MCF 10A (cell line): Measurements from ENCODE around the gene DNAAF8. TPM values are rescaled to one million over a fixed set of nuclear protein-coding genes. Genes with fewer than 3 reads are reported as not detected.

Experiments
- BruUV-seq: library from RNA; stranded (reverse); fragments of 400-500 nt; replicated peaks from 2 replicates; lab custom pipeline; 2021; lab: Mats Ljungman, UMichigan
- CTCF ChIA-PET: fragments of 300-600 bp; sonication (Branson Sonifier 250); formaldehyde crosslinking; extraction: SDS; loops from one replicate; lab custom pipeline; 2021; ENCODE audit warnings: antibody characterized with exemption, inconsistent platforms; lab: Yijun Ruan, JAX
- POLR2A ChIA-PET: fragments of 300-600, 350-650 bp; sonication (Branson Sonifier 250); formaldehyde crosslinking; extraction: SDS; loops from one replicate; lab custom pipeline; 2020; ENCODE audit warnings: antibody characterized with exemption, inconsistent platforms; lab: Yijun Ruan, JAX
- DNase-seq: peaks from one replicate; pipeline ENCODE4 v3.0.0-alpha.2; 2018; ENCODE audit not compliant: unreplicated experiment
- H3K27ac Mint-ChIP-seq: one replicate; pipeline ENCODE4 v1.8.0; 2022; ENCODE audit warnings: mild to moderate bottlenecking, low read depth, mixed read lengths; ENCODE audit not compliant: unreplicated experiment
- H3K27me3 Mint-ChIP-seq: one replicate; pipeline ENCODE4 v1.8.0; 2022; ENCODE audit warnings: mixed read lengths; ENCODE audit not compliant: insufficient read depth, unreplicated experiment
- H3K36me3 Mint-ChIP-seq: one replicate; pipeline ENCODE4 v1.8.0; 2022; ENCODE audit warnings: mild to moderate bottlenecking, moderate library complexity, mixed read lengths; ENCODE audit not compliant: insufficient read depth, unreplicated experiment
- H3K4me1 Mint-ChIP-seq: one replicate; pipeline ENCODE4 v1.8.0; 2022; ENCODE audit warnings: mixed read lengths; ENCODE audit not compliant: insufficient read depth, unreplicated experiment
- H3K4me3 Mint-ChIP-seq: one replicate; pipeline ENCODE4 v1.8.0; 2022; ENCODE audit warnings: mild to moderate bottlenecking, moderate library complexity, mixed read lengths; ENCODE audit not compliant: unreplicated experiment
- H3K9me3 Mint-ChIP-seq: one replicate; pipeline ENCODE4 v1.8.0; 2022; ENCODE audit warnings: mixed read lengths; ENCODE audit not compliant: unreplicated experiment
- intact Hi-C: fragments of 100-400 bp; cut with micrococcal nuclease; formaldehyde crosslinking; loops from 2 replicates; pipeline ENCODE4 v1.14.1; 2022
- total RNA-seq: library from RNA; stranded (reverse); gene quantifications from 2 replicates; pipeline ENCODE4 v1.2.3, GENCODE V29; 2022
- TF ChIP-seq, protein P1 (sequence below): fragments of 200-600 bp; IDR thresholded peaks from one replicate; pipeline ENCODE4 v1.8.0; 2022; ENCODE audit warnings: antibody characterized with exemption, mild to moderate bottlenecking; ENCODE audit not compliant: unreplicated experiment

Gene DNAAF8
- total RNA-seq, 1 experiment from 2014 or later = 0.56 TPM

DNA sequence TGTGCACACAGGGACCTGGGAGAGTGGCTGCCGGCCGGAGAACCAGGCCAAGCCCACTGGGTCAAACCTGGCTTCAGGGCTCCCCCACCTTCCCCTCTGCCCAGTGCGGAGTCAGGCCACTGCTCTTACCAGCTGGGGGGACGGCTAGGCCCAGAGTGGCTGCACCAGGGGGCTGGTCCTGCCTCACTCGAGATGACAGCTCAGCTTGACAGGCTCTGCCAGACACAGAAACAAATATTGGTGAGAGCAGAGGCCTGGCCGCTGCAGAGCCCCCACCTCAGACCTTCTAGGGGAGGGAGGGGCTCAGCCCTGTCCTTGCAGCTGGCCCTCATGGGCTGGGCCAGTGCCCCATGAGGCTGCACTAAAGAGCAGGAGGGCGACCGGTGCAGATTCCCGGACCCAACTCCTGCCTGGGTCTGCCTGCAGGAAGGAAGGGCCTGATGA is 36.5 kb upstream of the DNAAF8 start:
- TF ChIP-seq, protein P1, sequence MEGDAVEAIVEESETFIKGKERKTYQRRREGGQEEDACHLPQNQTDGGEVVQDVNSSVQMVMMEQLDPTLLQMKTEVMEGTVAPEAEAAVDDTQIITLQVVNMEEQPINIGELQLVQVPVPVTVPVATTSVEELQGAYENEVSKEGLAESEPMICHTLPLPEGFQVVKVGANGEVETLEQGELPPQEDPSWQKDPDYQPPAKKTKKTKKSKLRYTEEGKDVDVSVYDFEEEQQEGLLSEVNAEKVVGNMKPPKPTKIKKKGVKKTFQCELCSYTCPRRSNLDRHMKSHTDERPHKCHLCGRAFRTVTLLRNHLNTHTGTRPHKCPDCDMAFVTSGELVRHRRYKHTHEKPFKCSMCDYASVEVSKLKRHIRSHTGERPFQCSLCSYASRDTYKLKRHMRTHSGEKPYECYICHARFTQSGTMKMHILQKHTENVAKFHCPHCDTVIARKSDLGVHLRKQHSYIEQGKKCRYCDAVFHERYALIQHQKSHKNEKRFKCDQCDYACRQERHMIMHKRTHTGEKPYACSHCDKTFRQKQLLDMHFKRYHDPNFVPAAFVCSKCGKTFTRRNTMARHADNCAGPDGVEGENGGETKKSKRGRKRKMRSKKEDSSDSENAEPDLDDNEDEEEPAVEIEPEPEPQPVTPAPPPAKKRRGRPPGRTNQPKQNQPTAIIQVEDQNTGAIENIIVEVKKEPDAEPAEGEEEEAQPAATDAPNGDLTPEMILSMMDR = no peak
- intact Hi-C loops = no loop called here
- H3K27me3 Mint-ChIP-seq = no peaks in the 10 kb centered on the region
- DNase-seq = no peak
- no peaks in the 10 kb centered on the region for H3K9me3 Mint-ChIP-seq
- H3K36me3 Mint-ChIP-seq = peaks cover 58% of the 10 kb centered on the region
- BruUV-seq = no TSS peak
- H3K4me3 Mint-ChIP-seq = no peak overlapping the region
- POLR2A ChIA-PET = interaction anchor here (0.5 to 1.5 kb wide), 3 partner anchors 9 to 245 kb away, joined by 3 to 4 read pairs (median 4); no protein-coding TSS in a partner anchor
- CTCF ChIA-PET = no interaction called here
- no peaks in the 10 kb centered on the region for H3K4me1 Mint-ChIP-seq
- no peak overlapping the region for H3K27ac Mint-ChIP-seq

DNA sequence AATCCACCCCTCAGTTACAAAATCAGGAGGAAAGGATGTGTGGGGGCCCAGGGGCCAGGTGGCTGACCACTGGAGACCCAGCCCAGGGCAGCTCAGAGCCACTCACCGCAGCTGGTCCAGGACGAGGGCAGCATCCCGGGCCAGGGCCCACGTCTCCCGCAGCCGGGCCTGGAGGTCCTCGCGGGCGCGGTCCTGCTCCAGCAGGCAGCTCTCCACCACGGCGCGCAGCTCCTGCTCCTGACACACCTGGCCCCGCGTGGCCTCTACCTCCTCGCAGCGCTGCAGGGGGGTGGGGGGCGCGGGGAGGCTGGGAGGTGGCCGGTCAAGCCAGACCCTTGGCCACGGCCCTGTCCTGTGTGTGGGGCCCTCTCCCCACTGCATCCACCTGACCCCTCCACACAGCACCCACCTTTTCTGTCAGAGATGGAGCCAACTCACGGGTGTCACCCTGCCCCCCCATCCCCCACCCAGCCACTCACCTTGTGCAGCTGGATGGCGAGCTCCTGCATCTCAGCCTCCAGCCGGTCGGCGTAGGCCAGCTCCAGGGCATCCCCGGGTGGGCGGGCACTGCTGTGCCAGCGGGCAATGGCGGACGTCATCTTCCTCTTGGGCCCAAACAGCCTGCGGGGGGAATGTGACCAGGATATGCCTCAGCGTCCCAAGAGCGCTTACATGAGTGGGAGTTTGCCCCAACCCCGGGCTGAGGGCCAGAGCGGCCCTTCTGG is 35.9 kb upstream of the DNAAF8 start:
- no peak overlapping the region for H3K27ac Mint-ChIP-seq
- ChIA-PET CTCF (no interaction called here), POLR2A (interaction anchor here (0.7 to 2.9 kb wide), 3 partner anchors 8 to 12 kb away, joined by 3 to 8 read pairs (median 4); no protein-coding TSS in a partner anchor)
- no peak overlapping the region for H3K4me3 Mint-ChIP-seq
- no peaks in the 10 kb centered on the region for H3K27me3 Mint-ChIP-seq
- no peaks in the 10 kb centered on the region for H3K9me3 Mint-ChIP-seq
- no peaks in the 10 kb centered on the region for H3K4me1 Mint-ChIP-seq
- no peak for DNase-seq
- TF ChIP-seq, protein P1 = no peak
- BruUV-seq = no TSS peak
- intact Hi-C loops = no loop called here
- peaks cover 61% of the 10 kb centered on the region for H3K36me3 Mint-ChIP-seq

DNA sequence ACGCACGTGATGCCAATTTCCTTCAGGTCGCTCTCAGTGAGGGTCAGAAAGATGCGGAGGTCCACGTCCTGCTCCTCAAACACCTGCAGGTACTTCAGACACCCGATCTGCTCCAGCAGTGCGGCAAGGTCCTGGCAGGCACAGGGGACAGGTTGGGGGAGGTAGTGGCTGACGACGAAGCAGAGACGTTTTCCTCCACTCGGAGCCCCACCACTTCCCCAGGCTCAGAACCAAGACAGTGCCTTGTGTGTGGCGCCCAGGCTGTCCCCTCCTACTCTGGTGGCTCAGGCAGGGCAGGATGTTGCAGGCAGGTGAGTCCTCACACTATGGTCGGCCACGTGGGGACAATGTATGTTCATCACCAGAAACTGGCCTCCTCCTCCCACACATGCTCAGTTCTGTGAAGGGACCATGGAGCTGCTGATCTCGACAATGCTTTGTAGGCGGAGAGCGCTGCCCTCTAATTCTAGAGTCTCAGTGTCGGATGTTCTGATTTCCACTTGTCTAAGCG is 35.2 kb upstream of the DNAAF8 start:
- Mint-ChIP-seq H3K9me3 (no peaks in the 10 kb centered on the region), H3K27me3 (no peaks in the 10 kb centered on the region), H3K4me3 (no peak overlapping the region), H3K27ac (no peak overlapping the region), H3K36me3 (peaks cover 63% of the 10 kb centered on the region), H3K4me1 (no peaks in the 10 kb centered on the region)
- no TSS peak for BruUV-seq
- no peak for DNase-seq
- TF ChIP-seq, protein P1 = no peak
- CTCF ChIA-PET = interaction anchor here (0.7 to 1.2 kb wide), 2 partner anchors 21 to 36 kb away, joined by 3 read pairs; no protein-coding TSS in a partner anchor
- POLR2A ChIA-PET = interaction anchor here (0.8 to 2.9 kb wide), 2 partner anchors 11 to 70 kb away, joined by 3 to 8 read pairs; no protein-coding TSS in a partner anchor
- intact Hi-C loops = no loop called here

DNA sequence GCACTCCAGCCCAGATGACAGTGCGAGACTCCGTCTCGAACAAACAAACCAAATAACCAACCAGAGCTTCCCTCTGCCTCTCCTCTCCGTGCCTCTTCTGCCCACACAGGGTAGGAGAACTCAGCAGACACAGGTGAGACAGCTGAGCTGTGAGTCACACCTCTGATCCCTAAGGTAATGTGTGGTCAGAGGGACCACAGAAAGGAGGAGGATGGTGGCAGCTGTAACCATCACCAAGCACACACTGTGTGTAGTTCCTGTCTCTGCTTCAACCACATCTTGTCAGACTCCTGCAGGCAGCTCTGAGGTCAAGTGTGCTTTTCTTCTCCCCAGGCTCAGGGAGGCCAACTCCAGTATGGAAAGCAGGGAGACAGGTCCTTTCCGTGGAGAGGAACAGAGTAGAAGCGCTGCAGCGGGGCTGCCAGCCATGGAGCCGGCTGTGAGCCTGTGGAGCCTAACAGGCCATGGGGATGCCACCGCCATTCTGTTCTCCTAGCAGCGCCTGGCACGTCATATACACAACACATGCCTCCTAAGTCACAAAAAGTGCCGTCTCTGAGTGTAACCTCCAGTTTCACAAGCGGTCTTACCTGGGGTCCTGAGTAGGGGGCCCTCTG is 33.8 kb upstream of the DNAAF8 start:
- no peak overlapping the region for H3K27ac Mint-ChIP-seq
- intact Hi-C loops = no loop called here
- BruUV-seq = no TSS peak
- POLR2A ChIA-PET = interaction anchor here (2.9 kb wide), 1 partner anchor 10 kb away, joined by 8 read pairs; no protein-coding TSS in a partner anchor
- TF ChIP-seq, protein P1 = no peak
- no peaks in the 10 kb centered on the region for H3K4me1 Mint-ChIP-seq
- H3K36me3 Mint-ChIP-seq = peaks cover 64% of the 10 kb centered on the region
- H3K9me3 Mint-ChIP-seq = no peaks in the 10 kb centered on the region
- H3K27me3 Mint-ChIP-seq = no peaks in the 10 kb centered on the region
- no peak for DNase-seq
- H3K4me3 Mint-ChIP-seq = no peak overlapping the region
- CTCF ChIA-PET = interaction anchor here (1.2 kb wide), 1 partner anchor 20 kb away, joined by 3 read pairs; no protein-coding TSS in a partner anchor
